KBM-7 (cell line): ENCODE results near the gene TSPAN8.
"Not testable (repeated sequence)": the region's sequence is repeated elsewhere in the genome, so short reads cannot be mapped to it uniquely, and the experiment has no call there.

Experiments used
- DNase-seq: peaks from one replicate; pipeline ENCODE4 v3.0.0-alpha.2; 2015
- in situ Hi-C: fragments of 300-500 bp; cut with MboI; formaldehyde crosslinking; loops from 2 replicates; pipeline ENCODE4 v1.14.3; 2020; ENCODE audit warnings: low sequenced_read_pairs, low pct_unique_long_range_greater_than_20kb, mixed read lengths

TSPAN8 gene

GRCh38 chr12:71135077-71135811 lies 22.6 kb downstream of the TSPAN8 start:
- in situ Hi-C loops, result no loop called here
- no peak for DNase-seq

GRCh38 chr12:71134405-71134804 lies 23.4 kb downstream of the TSPAN8 start:
- in situ Hi-C loops, result no loop called here
- no peak for DNase-seq

GRCh38 chr12:71130521-71131069 lies 27.2 kb downstream of the TSPAN8 start:
- in situ Hi-C loops, result no loop called here
- no peak for DNase-seq

- no peak for DNase-seq
- in situ Hi-C loops, result no loop called here
Observed at GRCh38 chr12:71129364-71129763, 28.4 kb downstream of the TSPAN8 start.

- in situ Hi-C loops, result no loop called here
- DNase-seq, result no peak
Observed at GRCh38 chr12:71128191-71128788, 29.5 kb downstream of the TSPAN8 start.

- DNase-seq, result no peak
Observed at GRCh38 chr12:71125949-71126348, 31.9 kb downstream of the TSPAN8 start.

GRCh38 chr12:71125515-71125914 lies 32.3 kb downstream of the TSPAN8 start:
- in situ Hi-C loops, result no loop called here
- no peak for DNase-seq

More at GRCh38 chr12:71125949-71126348, 31.9 kb downstream of the TSPAN8 start:
- in situ Hi-C loops, result no loop called here

- no peak for DNase-seq
- in situ Hi-C loops, result no loop called here
Observed at GRCh38 chr12:71124835-71125460, 32.9 kb downstream of the TSPAN8 start.

GRCh38 chr12:71113148-71113547 lies 44.7 kb downstream of the TSPAN8 start:
- in situ Hi-C loops, result not testable (repeated sequence)

GRCh38 chr12:71109834-71110233 lies 48.0 kb downstream of the TSPAN8 start:
- in situ Hi-C loops, result no loop called here

More at GRCh38 chr12:71113148-71113547, 44.7 kb downstream of the TSPAN8 start:
- not testable (repeated sequence) for DNase-seq

GRCh38 chr12:71108355-71108754 lies 49.4 kb downstream of the TSPAN8 start:
- in situ Hi-C loops, result no loop called here
- DNase-seq, result no peak

More at GRCh38 chr12:71109834-71110233, 48.0 kb downstream of the TSPAN8 start:
- no peak for DNase-seq

- in situ Hi-C loops, result no loop called here
- DNase-seq, result no peak
Observed at GRCh38 chr12:71107936-71108335, 49.9 kb downstream of the TSPAN8 start.

- DNase-seq, result no peak
- in situ Hi-C loops, result no loop called here
Observed at GRCh38 chr12:71105956-71106355, 51.8 kb downstream of the TSPAN8 start.

GRCh38 chr12:71092290-71092689 lies 65.5 kb downstream of the TSPAN8 start:
- in situ Hi-C loops, result no loop called here
- no peak for DNase-seq

- in situ Hi-C loops, result no loop called here
- DNase-seq, result no peak
Observed at GRCh38 chr12:71090971-71091370, 66.8 kb downstream of the TSPAN8 start.

GRCh38 chr12:71085575-71085974 lies 72.2 kb downstream of the TSPAN8 start:
- no peak for DNase-seq
- in situ Hi-C loops, result no loop called here

- in situ Hi-C loops, result no loop called here
- no peak for DNase-seq
Observed at GRCh38 chr12:71075743-71076142, 82.1 kb downstream of the TSPAN8 start.
